ENCODE data around the gene OR51A4. TPM values are rescaled to one million over a fixed set of nuclear protein-coding genes. Genes with fewer than 3 reads are reported as not detected.

OR51A4 gene
- total RNA-seq, 1 donor from 2014 or later = not detected

DNA sequence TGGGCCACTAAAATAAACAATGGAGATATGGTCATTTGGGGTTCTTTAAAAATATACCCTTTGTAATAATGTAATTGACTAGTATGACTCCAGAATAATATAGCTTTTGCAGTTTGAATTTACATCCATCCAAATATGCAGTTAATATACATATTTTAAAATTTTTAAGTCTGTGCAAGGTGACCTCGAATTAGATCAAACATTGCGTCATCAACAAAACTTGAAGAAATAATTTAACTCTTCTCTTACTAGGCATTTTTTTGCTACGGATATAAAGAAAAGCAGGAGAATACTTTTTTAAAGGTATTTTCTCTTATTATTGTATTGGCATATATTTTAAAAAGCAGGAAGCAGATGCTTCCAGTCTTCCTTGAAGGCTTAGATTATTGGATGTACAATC, 10.7 kb downstream of the OR51A4 start:
- FAIRE-seq (no peak), DNase-seq (ENCODE audit: low read depth) (no peak)
- no peak for TF ChIP-seq CTCF (IDR thresholded peaks at IDR 0.05; ENCODE audit: insufficient read depth, low read length, severe bottlenecking)
- no peaks in the 10 kb centered on the region for H3K36me3 ChIP-seq (ENCODE audit: control insufficient read depth, insufficient read depth, low read length)
- no peak overlapping the region for H3K4me3 ChIP-seq (ENCODE audit: low read depth, low read length)
- no peaks in the 10 kb centered on the region for H3K27me3 ChIP-seq (ENCODE audit: control insufficient read depth, insufficient read depth, low read length)

GRCh38 chr11:4932751-4933150, 14.7 kb downstream of the OR51A4 start:
- H3K4me3 ChIP-seq (ENCODE audit: low read depth, low read length) = no peak overlapping the region
- no peak for TF ChIP-seq CTCF (IDR thresholded peaks at IDR 0.05; ENCODE audit: insufficient read depth, low read length, severe bottlenecking)
- H3K36me3 ChIP-seq (ENCODE audit: control insufficient read depth, insufficient read depth, low read length) = no peaks in the 10 kb centered on the region
- no peaks in the 10 kb centered on the region for H3K27me3 ChIP-seq (ENCODE audit: control insufficient read depth, insufficient read depth, low read length)
- FAIRE-seq (no peak), DNase-seq (ENCODE audit: low read depth) (no peak)

DNA sequence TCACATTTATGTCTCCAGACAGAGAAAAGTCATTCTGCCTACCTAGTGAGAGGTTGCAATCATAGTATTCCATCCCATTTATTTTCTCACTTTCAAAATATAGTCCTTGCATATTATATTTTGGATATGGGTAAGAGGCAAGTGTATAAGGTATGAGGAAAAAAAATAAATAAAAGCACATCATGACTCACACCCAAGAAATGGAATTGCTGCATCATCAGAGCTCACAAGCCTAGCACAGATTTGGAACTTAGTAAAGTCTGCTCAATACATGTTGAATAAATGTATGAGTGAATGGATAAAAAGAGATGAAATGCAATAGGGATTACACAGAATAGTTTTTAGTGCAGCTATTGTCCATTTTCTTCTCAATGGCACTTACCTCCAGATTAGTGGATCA, 20.8 kb downstream of the OR51A4 start:
- FAIRE-seq (no peak), DNase-seq (ENCODE audit: low read depth) (peak; percentile 25)
- Histone ChIP-seq H3K4me3 (ENCODE audit: low read depth, low read length) (no peak overlapping the region), H3K27me3 (ENCODE audit: control insufficient read depth, insufficient read depth, low read length) (no peaks in the 10 kb centered on the region), H3K36me3 (ENCODE audit: control insufficient read depth, insufficient read depth, low read length) (no peaks in the 10 kb centered on the region)
- no peak for TF ChIP-seq CTCF (IDR thresholded peaks at IDR 0.05; ENCODE audit: insufficient read depth, low read length, severe bottlenecking)

- DNase-seq (ENCODE audit: low read depth) (no peak), FAIRE-seq (no peak)
- H3K4me3 ChIP-seq (ENCODE audit: low read depth, low read length) = no peak within 1 kb of the TSS
- TF ChIP-seq CTCF (IDR thresholded peaks at IDR 0.05; ENCODE audit: insufficient read depth, low read length, severe bottlenecking) = no peak
- no peaks in the 10 kb centered on the region for H3K27me3 ChIP-seq (ENCODE audit: control insufficient read depth, insufficient read depth, low read length)
- H3K36me3 ChIP-seq (ENCODE audit: control insufficient read depth, insufficient read depth, low read length) = no peaks in the 10 kb centered on the region
These were observed 23.2 kb downstream of the OR51A4 start, which contains the start of gene OR51G1 for GRCh38 chr11:4924239-4924638. TSS of gene OR51G1 (minus strand) at chr11:4924339. CDS start at chr11:4924339, 0 bp downstream.

DNA sequence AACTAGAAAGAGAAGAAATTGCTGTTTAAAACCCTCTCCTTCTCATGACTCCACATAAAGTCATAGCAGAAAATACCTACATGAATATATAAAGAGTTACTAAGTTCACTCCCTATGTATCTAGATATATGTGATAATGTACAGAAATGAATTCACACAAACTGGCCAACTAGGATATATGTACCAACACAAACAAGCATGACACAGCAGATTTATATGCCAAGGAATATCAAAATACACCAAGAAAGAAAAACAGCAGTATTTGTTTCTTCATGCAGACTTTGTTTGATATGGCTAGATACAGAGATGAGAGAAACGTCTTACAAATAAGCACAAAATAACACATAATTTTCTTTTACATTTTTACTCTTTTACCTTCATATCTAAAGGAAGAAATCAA, 25.1 kb downstream of the OR51A4 start:
- no peak for FAIRE-seq
- Histone ChIP-seq H3K27me3 (ENCODE audit: control insufficient read depth, insufficient read depth, low read length) (no peaks in the 10 kb centered on the region), H3K4me3 (ENCODE audit: low read depth, low read length) (no peak overlapping the region), H3K36me3 (ENCODE audit: control insufficient read depth, insufficient read depth, low read length) (no peaks in the 10 kb centered on the region)
- no peak for TF ChIP-seq CTCF (IDR thresholded peaks at IDR 0.05; ENCODE audit: insufficient read depth, low read length, severe bottlenecking)
- DNase-seq (ENCODE audit: low read depth) = no peak

GRCh38 chr11:4921796-4922195, 25.6 kb downstream of the OR51A4 start:
- no peak overlapping the region for H3K4me3 ChIP-seq (ENCODE audit: low read depth, low read length)
- DNase-seq (ENCODE audit: low read depth) = peak; percentile 65
- no peak for FAIRE-seq
- H3K27me3 ChIP-seq (ENCODE audit: control insufficient read depth, insufficient read depth, low read length) = no peaks in the 10 kb centered on the region
- H3K36me3 ChIP-seq (ENCODE audit: control insufficient read depth, insufficient read depth, low read length) = no peaks in the 10 kb centered on the region
- TF ChIP-seq CTCF (IDR thresholded peaks at IDR 0.05; ENCODE audit: insufficient read depth, low read length, severe bottlenecking) = no peak

All from bronchial epithelial cell (primary cell).